Measurements from ENCODE around the gene CCDC32.

The CCDC32 gene

GRCh38 chr15:40564591-40565332 is at the start of gene CCDC32:
Gene CCDC32, minus strand, starts transcription at chr15:40565042. Its CDS starts 2,027 bp downstream, at chr15:40563015.
- in situ Hi-C loops (cut with HindIII; ENCODE audit: low sequenced_read_pairs), result no loop called here
- TF ChIP-seq, protein P1, sequence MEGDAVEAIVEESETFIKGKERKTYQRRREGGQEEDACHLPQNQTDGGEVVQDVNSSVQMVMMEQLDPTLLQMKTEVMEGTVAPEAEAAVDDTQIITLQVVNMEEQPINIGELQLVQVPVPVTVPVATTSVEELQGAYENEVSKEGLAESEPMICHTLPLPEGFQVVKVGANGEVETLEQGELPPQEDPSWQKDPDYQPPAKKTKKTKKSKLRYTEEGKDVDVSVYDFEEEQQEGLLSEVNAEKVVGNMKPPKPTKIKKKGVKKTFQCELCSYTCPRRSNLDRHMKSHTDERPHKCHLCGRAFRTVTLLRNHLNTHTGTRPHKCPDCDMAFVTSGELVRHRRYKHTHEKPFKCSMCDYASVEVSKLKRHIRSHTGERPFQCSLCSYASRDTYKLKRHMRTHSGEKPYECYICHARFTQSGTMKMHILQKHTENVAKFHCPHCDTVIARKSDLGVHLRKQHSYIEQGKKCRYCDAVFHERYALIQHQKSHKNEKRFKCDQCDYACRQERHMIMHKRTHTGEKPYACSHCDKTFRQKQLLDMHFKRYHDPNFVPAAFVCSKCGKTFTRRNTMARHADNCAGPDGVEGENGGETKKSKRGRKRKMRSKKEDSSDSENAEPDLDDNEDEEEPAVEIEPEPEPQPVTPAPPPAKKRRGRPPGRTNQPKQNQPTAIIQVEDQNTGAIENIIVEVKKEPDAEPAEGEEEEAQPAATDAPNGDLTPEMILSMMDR (IDR thresholded peaks at IDR 0.05; ENCODE audit: low read depth, low read length, missing control alignments), result no peak
- peak within 1 kb of the TSS; percentile 90 for H3K4me3 ChIP-seq (ENCODE audit: low read depth, low read length)
- peak; percentile 97 for DNase-seq (ENCODE audit: low read depth)

DNA sequence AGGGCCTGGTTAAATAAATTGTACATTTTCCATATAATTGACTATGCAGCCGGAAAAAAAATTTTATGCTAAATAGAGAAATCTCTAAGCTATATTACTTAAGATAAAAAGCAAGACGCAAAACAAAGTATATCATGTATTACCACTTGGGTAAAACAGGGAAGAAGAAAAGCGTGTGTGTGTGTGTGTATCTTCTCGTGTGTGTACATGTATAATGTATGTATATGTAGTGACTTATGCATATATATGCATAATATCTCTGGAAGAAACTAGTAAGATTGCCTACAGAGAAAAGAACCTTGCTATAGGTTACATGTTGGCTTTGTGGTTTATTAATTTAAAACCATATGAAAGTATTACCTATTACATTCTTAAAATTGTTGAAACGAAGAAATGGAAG is 48.2 kb upstream of the CCDC32 start:
- DNase-seq (ENCODE audit: low read depth), result no peak
- H3K4me3 ChIP-seq (ENCODE audit: low read depth, low read length), result no peak overlapping the region
- TF ChIP-seq, protein P1 (IDR thresholded peaks at IDR 0.05; ENCODE audit: low read depth, low read length, missing control alignments), result no peak
- in situ Hi-C loops (cut with HindIII; ENCODE audit: low sequenced_read_pairs), result no loop called here

DNA sequence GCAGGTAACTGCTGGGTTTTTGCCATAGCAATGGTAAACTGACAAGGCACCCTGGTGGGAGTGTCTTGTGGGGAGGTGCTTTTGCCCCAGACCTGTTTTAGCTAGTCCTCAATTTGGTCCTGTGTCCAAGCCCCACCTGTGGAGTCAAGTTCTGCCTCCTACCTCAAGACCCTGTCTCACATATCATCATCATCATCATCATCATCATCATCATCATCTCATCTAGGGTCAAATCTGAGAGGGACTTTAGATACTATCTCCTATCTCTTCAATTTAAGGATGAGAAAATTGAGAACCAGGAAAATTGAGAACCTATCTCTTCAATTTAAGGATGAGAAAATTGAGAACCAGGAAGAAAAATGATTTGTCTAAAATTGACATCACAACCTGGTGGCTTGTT is 39.1 kb upstream of the CCDC32 start:
- no peak for DNase-seq (ENCODE audit: low read depth)
- in situ Hi-C loops (cut with HindIII; ENCODE audit: low sequenced_read_pairs), result no loop called here
- TF ChIP-seq, protein P1 (IDR thresholded peaks at IDR 0.05; ENCODE audit: low read depth, low read length, missing control alignments), result no peak
- no peak overlapping the region for H3K4me3 ChIP-seq (ENCODE audit: low read depth, low read length)

GRCh38 chr15:40600956-40601355 is 36.1 kb upstream of the CCDC32 start:
- DNase-seq (ENCODE audit: low read depth), result no peak
- no peak overlapping the region for H3K4me3 ChIP-seq (ENCODE audit: low read depth, low read length)
- TF ChIP-seq, protein P1 (IDR thresholded peaks at IDR 0.05; ENCODE audit: low read depth, low read length, missing control alignments), result no peak
- in situ Hi-C loops (cut with HindIII; ENCODE audit: low sequenced_read_pairs), result no loop called here

DNA sequence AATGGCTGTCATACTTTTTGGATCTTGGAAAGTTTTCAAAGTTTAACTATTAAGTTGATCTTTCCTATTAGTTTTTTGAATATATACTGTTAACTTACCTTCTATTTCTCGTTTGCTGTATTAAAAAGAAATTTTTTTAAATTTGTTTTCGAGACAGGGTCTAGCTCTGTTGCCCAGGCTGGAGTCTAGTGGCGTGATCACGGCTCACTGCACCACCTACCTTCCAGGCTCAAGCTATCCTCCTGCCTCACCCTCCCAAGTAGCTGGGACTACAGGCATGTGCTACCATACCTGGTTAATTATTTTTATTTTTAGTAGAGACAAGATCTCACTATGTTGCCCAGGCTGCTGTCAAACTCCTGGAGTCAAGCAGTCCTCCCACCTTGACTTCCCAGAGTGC is 33.8 kb upstream of the CCDC32 start:
- DNase-seq (ENCODE audit: low read depth), result no peak
- in situ Hi-C loops (cut with HindIII; ENCODE audit: low sequenced_read_pairs), result no loop called here
- no peak overlapping the region for H3K4me3 ChIP-seq (ENCODE audit: low read depth, low read length)
- TF ChIP-seq, protein P1 (IDR thresholded peaks at IDR 0.05; ENCODE audit: low read depth, low read length, missing control alignments), result no peak

DNA sequence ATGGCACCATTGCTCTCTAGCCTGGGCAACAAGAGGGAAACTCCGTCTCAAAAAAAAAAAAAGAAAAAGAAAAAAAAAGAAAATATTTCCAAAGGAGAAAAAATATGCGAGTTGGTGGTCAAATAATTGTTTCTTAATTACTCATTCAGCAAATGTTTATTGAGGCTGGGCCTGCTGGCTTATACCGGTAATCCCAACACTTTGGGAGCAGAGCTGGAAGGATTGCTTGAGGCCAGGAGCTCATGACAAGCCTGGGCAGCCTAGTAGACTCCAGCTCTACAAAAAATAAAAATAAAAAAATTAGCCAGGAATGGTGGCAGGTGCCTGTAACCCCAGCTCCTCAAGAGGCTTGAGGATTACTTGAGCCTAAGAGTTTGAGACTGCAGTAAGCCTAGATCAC is 33.3 kb upstream of the CCDC32 start:
- in situ Hi-C loops (cut with HindIII; ENCODE audit: low sequenced_read_pairs), result no loop called here
- DNase-seq (ENCODE audit: low read depth), result no peak
- TF ChIP-seq, protein P1 (IDR thresholded peaks at IDR 0.05; ENCODE audit: low read depth, low read length, missing control alignments), result no peak
- H3K4me3 ChIP-seq (ENCODE audit: low read depth, low read length), result no peak overlapping the region
